GM12891 (cell line): Measurements from ENCODE around the gene SRGAP3.

Source experiments
- POLR2A ChIP-seq: IDR thresholded peaks from 2 replicates; pipeline ENCODE4 v1.6.1; 2011; ENCODE audit warnings: low read depth, low read length, control low read depth
- POLR2AphosphoS5 ChIP-seq: IDR thresholded peaks from 2 replicates; pipeline ENCODE4 v1.6.1; 2011; ENCODE audit warnings: low read depth, low read length, control low read depth

DNA sequence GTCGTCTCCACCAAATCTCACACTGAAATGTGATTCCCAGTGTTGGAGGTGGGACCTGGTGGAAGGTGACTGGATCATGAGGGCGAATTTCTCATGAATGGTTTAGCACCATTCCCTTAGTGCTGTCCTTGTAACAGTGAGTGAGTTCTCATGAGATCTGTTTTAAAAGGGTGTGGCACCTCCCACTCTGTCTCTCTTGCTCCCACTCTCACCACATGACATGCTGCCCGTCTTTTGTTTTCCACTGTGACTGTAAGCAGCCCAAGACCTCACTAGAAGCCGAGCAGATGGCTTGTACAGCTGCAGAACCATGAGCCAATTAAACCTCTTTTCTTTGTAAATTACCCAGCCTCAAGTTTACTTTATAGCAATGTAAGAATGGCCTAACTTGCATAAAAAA lies 307.3 kb downstream of the SRGAP3 start:
- TF ChIP-seq POLR2AphosphoS5 (no peak), POLR2A (no peak)
